ENCODE measurements around the gene TMEM217. TPM values are rescaled to one million over a fixed set of nuclear protein-coding genes. Genes with fewer than 3 reads are reported as not detected.

The TMEM217 gene
- total and polyA plus RNA-seq, 2 of the 4 experiments (the other 2 are of a cell fraction): 1.4 to 3.5 TPM

DNA sequence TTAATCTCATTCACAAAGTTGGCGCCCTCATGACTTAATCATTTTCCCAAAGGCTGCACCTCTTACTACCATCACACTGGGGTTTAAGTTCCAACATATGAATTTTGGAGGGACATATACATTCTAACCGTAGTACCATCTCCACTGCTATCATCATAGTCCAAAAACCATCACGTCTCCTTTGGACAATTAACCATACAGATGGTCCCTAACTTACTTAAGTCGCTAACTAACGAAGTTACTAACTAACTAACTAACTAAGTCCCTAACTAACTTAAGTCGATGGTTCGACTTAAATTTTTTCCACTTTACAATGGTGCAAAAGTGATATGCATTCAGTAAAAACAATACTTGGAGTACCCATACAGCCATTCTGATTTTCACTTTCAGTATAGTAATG lies 24.4 kb downstream of the TMEM217 start:
- CTCF ChIA-PET: no interaction called here
- 100% methylated on average over 1 of the region's 7 CpGs; no CpG with 5 or more reads in 1 of the 2 experiments for WGBS, 2 experiments (ENCODE audit: extremely low coverage in 2 of 2, insufficient read length in 1 of 2)

More for the DNA sequence above, 24.4 kb downstream of the TMEM217 start:
- Histone ChIP-seq H4K91ac (ENCODE audit: insufficient read depth, low read depth, low read length) (no peak overlapping the region), H3K23ac (ENCODE audit: low read depth, low read length) (no peak overlapping the region), H2AFZ (replicated peaks; ENCODE audit: low read length, poor library complexity) (no peak overlapping the region), H3K14ac (replicated peaks; ENCODE audit: low read depth, low read length) (no peak overlapping the region), H2AK5ac (ENCODE audit: low read depth, low read length) (no peak overlapping the region), H4K5ac (ENCODE audit: low read depth, low read length) (no peak overlapping the region), H3K4me2 (ENCODE audit: low read depth, low read length) (no peak overlapping the region), H3K4me1 (ENCODE audit: control insufficient read depth, insufficient read depth, low read length) (peaks cover 5% of the 10 kb centered on the region), H3K9me3 (ENCODE audit: control insufficient read depth, insufficient read depth, low read length) (no peaks in the 10 kb centered on the region), H2AK9ac (replicated peaks; ENCODE audit: low read depth, low read length, poor library complexity) (no peak overlapping the region), H3K9me1 (ENCODE audit: insufficient read depth, low read length) (peaks cover 6% of the 10 kb centered on the region; the same call in 1 of the 2 replicates), H3K27ac (ENCODE audit: insufficient read depth, low read length) (no peak overlapping the region), H2BK120ac (ENCODE audit: low read depth, low read length) (no peak overlapping the region), H4K20me1 (ENCODE audit: insufficient read depth, low read length) (no peaks in the 10 kb centered on the region), H2BK20ac (ENCODE audit: low read depth, low read length) (no peak overlapping the region), H3K18ac (ENCODE audit: low read depth, low read length) (no peak overlapping the region), H3K27me3 (ENCODE audit: control insufficient read depth, insufficient read depth, low read length) (no peaks in the 10 kb centered on the region), H2BK5ac (ENCODE audit: low read depth, low read length, poor library complexity, severe bottlenecking) (no peak overlapping the region), H3K9ac (ENCODE audit: low read depth, low read length) (no peak overlapping the region), H4K8ac (ENCODE audit: low read depth in 2 of 2, low read length in 2 of 2) (no peak overlapping the region), H3K56ac (ENCODE audit: extremely low read depth, insufficient read depth, low read length) (no peak overlapping the region), H2BK15ac (ENCODE audit: low read depth, low read length) (no peak overlapping the region), H3K36me3 (ENCODE audit: control insufficient read depth, insufficient read depth, low read length) (no peaks in the 10 kb centered on the region), H3K4me3 (ENCODE audit: insufficient read depth, low read depth, low read length) (no peak overlapping the region), H3K4ac (ENCODE audit: low read depth, low read length) (no peak overlapping the region), H3K79me1 (ENCODE audit: low read depth in 1 of 2, low read length in 2 of 2) (no peaks in the 10 kb centered on the region; a peak in 1 of 4 replicates)
- TF ChIP-seq POLR2A (IDR thresholded peaks at IDR 0.05; ENCODE audit: low read depth, low read length): no peak
- TF ChIP-seq ELK1 (IDR thresholded peaks at IDR 0.05; ENCODE audit: borderline replicate concordance, low read depth, low read length): no peak
- no peak for TF ChIP-seq CTCF (conservative IDR thresholded peaks at IDR 0.05; ENCODE audit: low read depth, low read length)
- TF ChIP-seq RAD21 (IDR thresholded peaks at IDR 0.05; ENCODE audit: low read length): no peak
- intact Hi-C loops (cut with micrococcal nuclease) (no loop called here), dilution Hi-C loops (cut with HindIII; ENCODE audit: low sequenced_read_pairs, unreplicated experiment) (no loop called here), in situ Hi-C loops (cut with MboI; ENCODE audit: low sequenced_read_pairs) (no loop called here)
- ATAC-seq (ENCODE audit: low read depth) (no peak), DNase-seq (no peak)
- POLR2A ChIA-PET (ENCODE audit: unreplicated experiment): no interaction called here
- no TSS peak for BruUV-seq (replicated peaks)

Measured in IMR-90 (cell line).